GM12878 (cell line): ENCODE measurements around the gene CD1D. TPM values are rescaled to one million over a fixed set of nuclear protein-coding genes. Genes with fewer than 3 reads are reported as not detected.
"Not testable (repeated sequence)": the region's sequence is repeated elsewhere in the genome, so short reads cannot be mapped to it uniquely, and the experiment has no call there.

Source experiments
- ATAC-seq: fragments of 200-7000 bp; cut with Tn5 transposase; 3 replicates; pipeline ENCODE4 v1.9.1; 2020; ENCODE audit warnings: mild to moderate bottlenecking, moderate library complexity
- BruUV-seq: library from RNA; stranded (reverse); fragments of 400-500 nt; replicated peaks from 2 replicates; lab custom pipeline; 2021; lab: Mats Ljungman, UMichigan
- CTCF ChIA-PET: fragments of 300-600 bp; sonication (Branson Sonifier 250); formaldehyde crosslinking; extraction: SDS; loops from one replicate; lab custom pipeline; 2021; ENCODE audit warnings: inconsistent platforms; lab: Yijun Ruan, JAX
- POLR2A ChIA-PET: fragments of 350-600 bp; formaldehyde crosslinking; extraction: SDS; loops from one replicate; lab custom pipeline; 2021; ENCODE audit warnings: inconsistent platforms; lab: Charles Lee
- RAD21 ChIA-PET: fragments of 300-600 bp; sonication (Branson Sonifier 250); formaldehyde crosslinking; loops from one replicate; lab custom pipeline; 2023; ENCODE audit warnings: antibody characterized with exemption; ENCODE audit not compliant: unreplicated experiment; lab: Charles Lee
- SMC1A ChIA-PET: fragments of 300-600 bp; sonication (Branson Sonifier 250); formaldehyde crosslinking; loops from one replicate; lab custom pipeline; 2023; ENCODE audit not compliant: unreplicated experiment, uncharacterized antibody; lab: Charles Lee
- DNase-seq: peaks from one replicate; pipeline ENCODE4 v3.0.0-alpha.2; 2011; ENCODE audit warnings: low read depth, low spot score
- FAIRE-seq: peaks from 3 replicates; lab custom pipeline; 2011; peaks lifted over from hg19 to GRCh38; lab: Jason Lieb, UNC
- H2AFZ ChIP-seq: 2 replicates; pipeline ENCODE4 v1.6.0; 2011; ENCODE audit warnings: low read depth, low read length, control low read depth; ENCODE audit not compliant: control insufficient read depth
- H3K27ac ChIP-seq: 2 replicates; pipeline ENCODE4 v1.5.1; 2011; ENCODE audit warnings: control low read depth; ENCODE audit not compliant: control insufficient read depth, insufficient read depth
- H3K27me3 ChIP-seq, 2 experiments: replicated peaks in 1 of 2; 2 replicates each; pipeline versions ENCODE4 v1.6.0 to v1.6.1; 2011; ENCODE audit warnings: low read length in 1 of 2; ENCODE audit not compliant: control insufficient read depth in 2 of 2, insufficient read depth in 2 of 2
- H3K36me3 ChIP-seq, 2 experiments: 2 replicates each; pipeline ENCODE4 v1.5.1; 2011; ENCODE audit warnings: low read length in 1 of 2; ENCODE audit not compliant: control insufficient read depth in 2 of 2, insufficient read depth in 2 of 2
- H3K4me1 ChIP-seq: 2 replicates; pipeline ENCODE4 v1.6.1; 2011; ENCODE audit warnings: mild to moderate bottlenecking, low read length, moderate library complexity, mixed read lengths; ENCODE audit not compliant: control insufficient read depth, insufficient read depth
- H3K4me2 ChIP-seq: 2 replicates; pipeline ENCODE4 v1.6.0; 2011; ENCODE audit warnings: control low read depth; ENCODE audit not compliant: control insufficient read depth, insufficient read depth
- H3K4me3 ChIP-seq: fragments of 200-600 bp; sonication (generic); 2 replicates; pipeline ENCODE4 v1.5.1; 2016
- H3K79me2 ChIP-seq: 2 replicates; pipeline ENCODE4 v1.6.0; 2011; ENCODE audit warnings: low read length; ENCODE audit not compliant: control insufficient read depth, insufficient read depth
- H3K9ac ChIP-seq: 2 replicates; pipeline ENCODE4 v1.8.0; 2011; ENCODE audit warnings: low read length, control low read depth, mixed read lengths; ENCODE audit not compliant: control insufficient read depth, insufficient read depth
- H3K9me3 ChIP-seq: replicated peaks from 3 replicates; pipeline ENCODE4 v1.5.1; 2011; ENCODE audit warnings: mild to moderate bottlenecking, low read length; ENCODE audit not compliant: control insufficient read depth, insufficient read depth
- H4K20me1 ChIP-seq: 2 replicates; pipeline ENCODE4 v1.6.0; 2011; ENCODE audit not compliant: control insufficient read depth, insufficient read depth
- HDAC2 ChIP-seq: fragments of 200-600 bp; sonication (generic); IDR thresholded peaks from 2 replicates; pipeline ENCODE4 v1.6.1; 2017
- KDM1A ChIP-seq: fragments of 200-600 bp; sonication (generic); IDR thresholded peaks from 2 replicates; pipeline ENCODE4 v1.6.1; 2016; ENCODE audit warnings: borderline replicate concordance
- NR2C1 ChIP-seq: fragments of 450-650 bp; IDR thresholded peaks from 2 replicates; pipeline ENCODE4 v1.6.1; 2017; ENCODE audit warnings: antibody characterized with exemption, mild to moderate bottlenecking, moderate library complexity
- RB1 ChIP-seq: fragments of 450-650 bp; formaldehyde crosslinking; IDR thresholded peaks from 2 replicates; pipeline ENCODE4 v1.6.1; 2017; ENCODE audit warnings: mild to moderate bottlenecking, borderline replicate concordance
- SUPT20H ChIP-seq: IDR thresholded peaks from 2 replicates; pipeline ENCODE4 v1.6.1; 2011; ENCODE audit warnings: low read depth, mild to moderate bottlenecking, low read length, moderate library complexity, borderline replicate concordance; ENCODE audit not compliant: control insufficient read depth
- TCF12 ChIP-seq: IDR thresholded peaks from 2 replicates; pipeline ENCODE4 v1.6.1; 2011; ENCODE audit warnings: low read depth, mild to moderate bottlenecking, low read length
- in situ Hi-C: fragments of 300-500 bp; cut with MboI; formaldehyde crosslinking; loops from 9 replicates; pipeline ENCODE4 v1.14.3; 2018; ENCODE audit warnings: mixed read lengths
- intact Hi-C: fragments of 100-400 bp; cut with micrococcal nuclease; formaldehyde crosslinking; loops from one replicate; pipeline ENCODE4 v1.14.2; 2022; ENCODE audit not compliant: unreplicated experiment
- polyA plus RNA-seq, 11 experiments: library from polyadenylated mRNA; depleted of rRNA in 4 of 11; unstranded in 6 of 11; stranded (reverse) in 5 of 11; fragments of >200 nt; fragmentation: Nextera tagmentation in 4 of 11; fragmentation: Illumina TruSeq in 1 of 11; extraction: Ambion mirVana in 4 of 11; extraction: Trizol in 1 of 11; gene quantifications; 1 replicate in 1 of 11; 2 replicates in 10 of 11; pipeline versions ENCODE4 v1.2.1 to v1.2.3, GENCODE V29; 2011 to 2016; ENCODE audit warnings: inconsistent platforms in 2 of 11, missing spikeins in 2 of 11, low read depth in 1 of 11
- total RNA-seq, 4 experiments: library from RNA; depleted of rRNA in 3 of 4; stranded (reverse); fragments of >200 nt in 3 of 4; fragmentation: Illumina TruSeq in 1 of 4; extraction: Trizol in 1 of 4; gene quantifications; 2 replicates each; pipeline versions ENCODE4 v1.2.1 to v1.2.3, GENCODE V29; 2013 to 2021
- TF ChIP-seq, protein P1 (sequence below): fragments of 450-650 bp; IDR thresholded peaks from 2 replicates; pipeline ENCODE4 v1.6.1; 2016; ENCODE audit warnings: mild to moderate bottlenecking, moderate library complexity, borderline replicate concordance

The CD1D gene
- total and polyA plus RNA-seq, 10 of the 15 experiments (the other 5 are each of a cell fraction or from before 2014, with no cell fraction given): 0.21 to 1.4 (median 0.73) TPM; not detected in 2

GRCh38 chr1:158212320-158212719, 31.6 kb downstream of the CD1D start (continued):
- no peak for TF ChIP-seq NR2C1
- TF ChIP-seq RB1: no peak
- TF ChIP-seq KDM1A: no peak
- TF ChIP-seq HDAC2: no peak
- no peak for TF ChIP-seq SUPT20H
- TF ChIP-seq, protein P1, sequence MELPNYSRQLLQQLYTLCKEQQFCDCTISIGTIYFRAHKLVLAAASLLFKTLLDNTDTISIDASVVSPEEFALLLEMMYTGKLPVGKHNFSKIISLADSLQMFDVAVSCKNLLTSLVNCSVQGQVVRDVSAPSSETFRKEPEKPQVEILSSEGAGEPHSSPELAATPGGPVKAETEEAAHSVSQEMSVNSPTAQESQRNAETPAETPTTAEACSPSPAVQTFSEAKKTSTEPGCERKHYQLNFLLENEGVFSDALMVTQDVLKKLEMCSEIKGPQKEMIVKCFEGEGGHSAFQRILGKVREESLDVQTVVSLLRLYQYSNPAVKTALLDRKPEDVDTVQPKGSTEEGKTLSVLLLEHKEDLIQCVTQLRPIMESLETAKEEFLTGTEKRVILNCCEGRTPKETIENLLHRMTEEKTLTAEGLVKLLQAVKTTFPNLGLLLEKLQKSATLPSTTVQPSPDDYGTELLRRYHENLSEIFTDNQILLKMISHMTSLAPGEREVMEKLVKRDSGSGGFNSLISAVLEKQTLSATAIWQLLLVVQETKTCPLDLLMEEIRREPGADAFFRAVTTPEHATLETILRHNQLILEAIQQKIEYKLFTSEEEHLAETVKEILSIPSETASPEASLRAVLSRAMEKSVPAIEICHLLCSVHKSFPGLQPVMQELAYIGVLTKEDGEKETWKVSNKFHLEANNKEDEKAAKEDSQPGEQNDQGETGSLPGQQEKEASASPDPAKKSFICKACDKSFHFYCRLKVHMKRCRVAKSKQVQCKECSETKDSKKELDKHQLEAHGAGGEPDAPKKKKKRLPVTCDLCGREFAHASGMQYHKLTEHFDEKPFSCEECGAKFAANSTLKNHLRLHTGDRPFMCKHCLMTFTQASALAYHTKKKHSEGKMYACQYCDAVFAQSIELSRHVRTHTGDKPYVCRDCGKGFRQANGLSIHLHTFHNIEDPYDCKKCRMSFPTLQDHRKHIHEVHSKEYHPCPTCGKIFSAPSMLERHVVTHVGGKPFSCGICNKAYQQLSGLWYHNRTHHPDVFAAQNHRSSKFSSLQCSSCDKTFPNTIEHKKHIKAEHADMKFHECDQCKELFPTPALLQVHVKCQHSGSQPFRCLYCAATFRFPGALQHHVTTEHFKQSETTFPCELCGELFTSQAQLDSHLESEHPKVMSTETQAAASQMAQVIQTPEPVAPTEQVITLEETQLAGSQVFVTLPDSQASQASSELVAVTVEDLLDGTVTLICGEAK: no peak
- no peak for TF ChIP-seq TCF12

DNA sequence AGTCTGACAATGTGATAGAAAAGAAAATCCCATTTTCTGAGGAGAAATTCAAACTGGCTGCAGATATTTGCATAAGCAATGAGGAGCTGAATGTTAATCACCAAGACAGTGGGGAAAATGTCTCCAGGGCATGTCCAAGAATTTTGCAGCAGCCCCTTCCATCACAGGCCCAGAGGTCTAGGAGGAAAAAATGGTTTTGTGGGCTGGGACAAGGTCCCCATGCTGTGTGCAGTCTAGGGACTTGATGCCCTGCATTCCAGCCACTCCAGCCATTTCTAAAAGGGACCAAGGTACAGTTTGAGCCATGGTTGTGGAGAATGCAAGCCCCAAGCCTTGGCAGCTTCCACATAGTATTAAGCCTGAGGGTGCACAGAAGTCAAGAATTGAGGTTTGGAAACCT, 42.8 kb downstream of the CD1D start:
- not testable (repeated sequence) for ATAC-seq

More for the DNA sequence above, 42.8 kb downstream of the CD1D start:
- in situ Hi-C loops, POLR2A ChIA-PET, H3K9me3 ChIP-seq, BruUV-seq, H3K27me3 ChIP-seq, H4K20me1 ChIP-seq, H3K27ac ChIP-seq, H3K4me2 ChIP-seq, H3K9ac ChIP-seq, H2AFZ ChIP-seq, H3K79me2 ChIP-seq, FAIRE-seq, SMC1A ChIA-PET, H3K36me3 ChIP-seq, DNase-seq, intact Hi-C loops, H3K4me3 ChIP-seq, RAD21 ChIA-PET, H3K4me1 ChIP-seq, CTCF ChIA-PET: not testable (repeated sequence)
